NCI-H2081 (cell line): ENCODE measurements around the gene PRMT6.
"Not testable (repeated sequence)": the region's sequence is repeated elsewhere in the genome, so short reads cannot be mapped to it uniquely, and the experiment has no call there.

Experiments
- DNase-seq, 2 experiments: peaks; one replicate each; lab custom pipeline; 2025; lab: John Stamatoyannopoulos, UW

The PRMT6 gene

DNA sequence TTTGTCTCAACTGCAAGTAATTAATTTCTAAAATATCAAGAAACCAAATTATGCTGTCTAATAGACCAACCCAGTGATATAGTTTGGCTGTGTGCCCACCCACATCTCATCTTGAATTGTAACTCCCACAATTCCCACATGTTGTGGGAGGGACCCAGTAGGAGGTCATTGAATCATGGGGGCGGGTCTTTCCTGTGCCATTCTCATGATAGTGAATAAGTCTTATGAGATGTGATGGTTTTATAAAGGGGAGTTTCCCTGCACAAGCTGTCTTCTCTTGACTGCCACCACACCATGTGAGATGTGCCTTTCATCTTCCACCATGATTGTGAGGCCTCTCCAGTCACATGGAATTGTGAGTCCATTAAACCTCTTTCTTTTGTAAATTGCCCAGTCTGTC, 36.9 kb downstream of the PRMT6 start:
- not testable (repeated sequence) for DNase-seq

- DNase-seq: no peak
Observed at GRCh38 chr1:107095647-107096046, 39.2 kb downstream of the PRMT6 start.

DNA sequence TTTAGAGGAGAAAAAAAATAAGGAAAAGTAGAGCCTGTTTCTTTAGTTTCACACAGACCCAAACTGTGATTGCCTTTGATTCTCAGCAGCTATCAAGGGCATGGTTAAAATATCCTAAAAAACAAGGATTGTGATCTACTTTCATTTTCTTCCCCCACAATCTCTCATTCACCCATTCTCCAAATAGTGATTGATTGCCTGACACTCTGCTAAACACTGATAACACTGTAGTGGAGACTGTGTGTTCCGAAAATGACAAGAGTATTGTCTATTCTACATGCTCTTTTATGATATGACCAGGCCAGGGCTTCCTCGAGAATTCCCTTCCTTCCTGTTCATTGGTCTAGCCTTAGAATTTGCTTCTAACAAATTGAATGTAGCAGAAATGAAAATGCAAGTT, 40.2 kb downstream of the PRMT6 start:
- no peak for DNase-seq

- no peak for DNase-seq
Observed at GRCh38 chr1:107098961-107099360, 42.5 kb downstream of the PRMT6 start.

DNA sequence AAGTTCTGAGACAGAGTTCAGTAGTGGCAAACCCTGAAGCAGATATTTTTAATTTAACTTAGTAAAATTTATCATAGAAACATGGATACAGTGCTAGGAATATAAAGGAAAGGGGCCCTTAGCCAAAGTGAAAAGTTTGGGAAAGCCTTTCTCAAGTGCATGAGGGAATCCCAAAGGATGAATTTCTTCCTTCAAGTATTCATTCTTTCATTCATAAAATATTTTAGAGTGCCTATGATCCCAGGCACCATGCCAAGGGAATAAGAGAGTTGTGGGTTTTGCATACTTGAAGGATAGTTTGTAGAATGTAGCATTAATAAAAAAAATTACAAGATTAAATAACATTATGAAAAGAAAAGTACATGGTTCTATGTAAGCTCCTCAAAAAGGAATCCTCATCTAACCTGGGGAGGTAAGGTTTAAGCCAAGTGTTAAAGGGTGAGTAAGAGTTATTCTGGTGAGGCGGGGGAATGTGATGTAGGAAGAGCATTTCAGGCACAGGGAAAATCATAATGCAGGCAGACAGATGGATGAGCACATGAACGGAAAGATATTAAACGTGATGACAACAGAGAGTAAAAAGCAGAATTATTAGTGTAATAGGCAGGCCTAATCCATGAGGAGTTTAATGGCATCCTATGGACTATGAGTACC, 44.0 kb downstream of the PRMT6 start:
- DNase-seq: no peak

- no peak for DNase-seq
Observed at GRCh38 chr1:107105914-107106313, 49.4 kb downstream of the PRMT6 start.
